OCI-LY3 (cell line): Measurements from ENCODE around the gene AGBL3.
"Not testable (repeated sequence)": the region's sequence is repeated elsewhere in the genome, so short reads cannot be mapped to it uniquely, and the experiment has no call there.

ENCODE experiments used
- H2AFZ ChIP-seq: fragments of 200-600, 300-600 bp; shearing (Covaris generic); 2 replicates; pipeline ENCODE4 v1.6.0; 2014; ENCODE audit warnings: antibody characterized with exemption, low read depth, low read length
- H3K27ac ChIP-seq: fragments of 200-600, 300-600 bp; sonication (generic); 2 replicates; pipeline ENCODE4 v1.5.1; 2014; ENCODE audit warnings: mild to moderate bottlenecking, low read length, moderate library complexity, mixed read lengths
- H3K27me3 ChIP-seq: fragments of 200-600, 300-600 bp; sonication (generic); 2 replicates; pipeline ENCODE4 v1.6.1; 2014; ENCODE audit warnings: low read depth, low read length, mixed read lengths
- H3K36me3 ChIP-seq: fragments of 200-600, 300-600 bp; sonication (generic); replicated peaks from 2 replicates; pipeline ENCODE3; 2014; ENCODE audit warnings: low read depth, low read length, mixed read lengths
- H3K4me1 ChIP-seq: fragments of 300-600, 200-600 bp; sonication (generic); 2 replicates; pipeline ENCODE4 v1.6.1; 2014; ENCODE audit warnings: low read length, mixed read lengths
- H3K4me2 ChIP-seq: fragments of 200-600, 300-600 bp; sonication (generic); 2 replicates; pipeline ENCODE4 v1.6.1; 2014; ENCODE audit warnings: low read length, mixed read lengths
- H3K4me3 ChIP-seq: fragments of 300-600, 200-600 bp; sonication (generic); 2 replicates; pipeline ENCODE4 v1.5.1; 2014; ENCODE audit warnings: antibody characterized with exemption, mild to moderate bottlenecking, low read length, moderate library complexity
- H3K79me2 ChIP-seq: fragments of 300-600, 200-600 bp; shearing (Covaris generic); 2 replicates; pipeline ENCODE4 v1.6.1; 2014; ENCODE audit warnings: mild to moderate bottlenecking, low read length, mixed read lengths
- H3K9ac ChIP-seq: fragments of 300-600, 200-600 bp; shearing (Covaris generic); 2 replicates; pipeline ENCODE4 v1.6.0; 2014; ENCODE audit warnings: mild to moderate bottlenecking, low read length, moderate library complexity
- H3K9me3 ChIP-seq: fragments of 200-600, 300-600 bp; shearing (Covaris generic); 2 replicates; pipeline ENCODE4 v1.6.1; 2014; ENCODE audit warnings: low read length, mixed read lengths; ENCODE audit not compliant: insufficient read depth
- H4K20me1 ChIP-seq: fragments of 200-600, 300-600 bp; sonication (generic); 2 replicates; pipeline ENCODE4 v1.6.1; 2016; ENCODE audit warnings: low read length, mixed read lengths; ENCODE audit not compliant: insufficient read depth
- CTCF ChIP-seq: fragments of 200-600, 300-600 bp; sonication (generic); IDR thresholded peaks from 2 replicates; pipeline ENCODE4 v1.5.1; 2014; ENCODE audit warnings: antibody characterized with exemption, low read length, low read depth
- EZH2phosphoT487 ChIP-seq: fragments of 200-600 bp; shearing (Covaris generic); IDR thresholded peaks from 2 replicates; pipeline ENCODE4 v1.6.1; 2018; ENCODE audit warnings: antibody characterized with exemption, mixed run types, low read depth

Gene AGBL3

GRCh38 chr7:135111379-135111778 is 125.1 kb downstream of the AGBL3 start:
- H3K79me2 ChIP-seq, result no peaks in the 10 kb centered on the region
- H3K27ac ChIP-seq, result no peak overlapping the region
- H3K4me1 ChIP-seq, result no peaks in the 10 kb centered on the region
- H3K27me3 ChIP-seq, result peaks cover 18% of the 10 kb centered on the region
- no peak overlapping the region for H3K4me3 ChIP-seq
- no peaks in the 10 kb centered on the region for H3K36me3 ChIP-seq
- H4K20me1 ChIP-seq, result no peaks in the 10 kb centered on the region
- no peak overlapping the region for H2AFZ ChIP-seq
- no peak overlapping the region for H3K9ac ChIP-seq
- TF ChIP-seq CTCF (no peak), EZH2phosphoT487 (no peak)
- no peaks in the 10 kb centered on the region for H3K9me3 ChIP-seq
- H3K4me2 ChIP-seq, result no peak overlapping the region

GRCh38 chr7:135114622-135115021 is 128.3 kb downstream of the AGBL3 start:
- Histone ChIP-seq H3K9me3 (no peaks in the 10 kb centered on the region), H3K9ac (no peak overlapping the region), H3K36me3 (no peaks in the 10 kb centered on the region), H3K27me3 (peaks cover 12% of the 10 kb centered on the region; the same call in 1 of the 2 replicates), H3K4me2 (no peak overlapping the region), H3K27ac (no peak overlapping the region), H3K4me3 (no peak overlapping the region), H4K20me1 (no peaks in the 10 kb centered on the region), H3K79me2 (no peaks in the 10 kb centered on the region), H3K4me1 (no peaks in the 10 kb centered on the region), H2AFZ (no peak overlapping the region)
- TF ChIP-seq EZH2phosphoT487 (no peak), CTCF (no peak)

GRCh38 chr7:135117096-135117495 is 130.8 kb downstream of the AGBL3 start:
- Histone ChIP-seq H3K4me2 (no peak overlapping the region), H3K36me3 (no peaks in the 10 kb centered on the region), H3K4me3 (no peak overlapping the region), H3K79me2 (no peaks in the 10 kb centered on the region), H4K20me1 (no peaks in the 10 kb centered on the region), H2AFZ (no peak overlapping the region), H3K4me1 (no peaks in the 10 kb centered on the region), H3K9me3 (no peaks in the 10 kb centered on the region), H3K9ac (no peak overlapping the region), H3K27me3 (0 out of 2 replicates have a peak, but pooled peaks cover 3% of the 10 kb centered on the region), H3K27ac (no peak overlapping the region)
- no peak for TF ChIP-seq EZH2phosphoT487
- no peak for TF ChIP-seq CTCF

- Histone ChIP-seq H3K4me3 (no peak overlapping the region), H3K4me1 (no peaks in the 10 kb centered on the region), H3K36me3 (no peaks in the 10 kb centered on the region), H3K27ac (no peak overlapping the region), H2AFZ (no peak overlapping the region), H3K4me2 (no peak overlapping the region), H3K9ac (no peak overlapping the region), H4K20me1 (no peaks in the 10 kb centered on the region), H3K79me2 (no peaks in the 10 kb centered on the region), H3K9me3 (no peaks in the 10 kb centered on the region), H3K27me3 (no peaks in the 10 kb centered on the region)
- TF ChIP-seq EZH2phosphoT487 (no peak), CTCF (no peak)
Measured at GRCh38 chr7:135121868-135122267, 135.6 kb downstream of the AGBL3 start.

GRCh38 chr7:135124631-135125030 is 138.3 kb downstream of the AGBL3 start:
- not testable (repeated sequence) for H3K4me2 ChIP-seq, H3K9me3 ChIP-seq, H3K79me2 ChIP-seq, H3K4me1 ChIP-seq, H3K9ac ChIP-seq, H4K20me1 ChIP-seq, H3K4me3 ChIP-seq, H3K27ac ChIP-seq, H3K27me3 ChIP-seq, H3K36me3 ChIP-seq, H2AFZ ChIP-seq
